ENCODE results near the gene CNTN4.

DNA sequence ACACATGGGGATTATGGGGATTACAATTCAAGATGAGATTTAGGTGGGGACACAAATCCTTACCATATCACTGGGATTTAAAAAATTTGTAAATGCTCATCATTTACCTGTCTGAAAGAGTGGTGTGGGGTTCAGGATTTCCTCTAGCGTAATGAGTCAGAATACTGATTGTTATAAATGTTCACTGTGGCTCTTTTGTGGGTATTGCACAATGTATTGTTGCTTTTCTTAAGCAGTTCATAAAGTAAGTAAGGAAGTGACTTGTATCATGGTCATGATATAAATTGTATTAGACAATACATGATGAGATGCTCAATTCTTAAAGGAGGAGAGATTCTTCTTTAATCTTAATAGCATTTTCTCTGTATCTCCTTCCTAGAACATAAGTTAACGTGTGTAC lies 262.1 kb downstream of the CNTN4 start:
- TF ChIP-seq BHLHE40 (IDR thresholded peaks at IDR 0.05; ENCODE audit: borderline replicate concordance) = no peak
- TF ChIP-seq FOXK2 (IDR thresholded peaks at IDR 0.05) = no peak
- no peak for TF ChIP-seq SUZ12 (IDR thresholded peaks at IDR 0.05)
- TF ChIP-seq SP1 (IDR thresholded peaks at IDR 0.05) = no peak
- TF ChIP-seq ELF4 (IDR thresholded peaks at IDR 0.05) = no peak
- TF ChIP-seq TARDBP (IDR thresholded peaks at IDR 0.05) = no peak
- TF ChIP-seq, protein P1, sequence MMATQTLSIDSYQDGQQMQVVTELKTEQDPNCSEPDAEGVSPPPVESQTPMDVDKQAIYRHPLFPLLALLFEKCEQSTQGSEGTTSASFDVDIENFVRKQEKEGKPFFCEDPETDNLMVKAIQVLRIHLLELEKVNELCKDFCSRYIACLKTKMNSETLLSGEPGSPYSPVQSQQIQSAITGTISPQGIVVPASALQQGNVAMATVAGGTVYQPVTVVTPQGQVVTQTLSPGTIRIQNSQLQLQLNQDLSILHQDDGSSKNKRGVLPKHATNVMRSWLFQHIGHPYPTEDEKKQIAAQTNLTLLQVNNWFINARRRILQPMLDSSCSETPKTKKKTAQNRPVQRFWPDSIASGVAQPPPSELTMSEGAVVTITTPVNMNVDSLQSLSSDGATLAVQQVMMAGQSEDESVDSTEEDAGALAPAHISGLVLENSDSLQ (IDR thresholded peaks at IDR 0.05) = no peak
- no peak for TF ChIP-seq ARNT (IDR thresholded peaks at IDR 0.05)
- no peak for TF ChIP-seq FOXA1 (IDR thresholded peaks at IDR 0.05)
- no peak for TF ChIP-seq FOXM1 (IDR thresholded peaks at IDR 0.05; ENCODE audit: borderline replicate concordance)
- TF ChIP-seq HDGF (IDR thresholded peaks at IDR 0.05; ENCODE audit: borderline replicate concordance) = no peak
- TF ChIP-seq ZNF384 (IDR thresholded peaks at IDR 0.05) = no peak
- TF ChIP-seq CTBP1 (IDR thresholded peaks at IDR 0.05; ENCODE audit: borderline replicate concordance) = no peak
- TF ChIP-seq L3MBTL2 (conservative IDR thresholded peaks at IDR 0.05) = no peak

Measured in HEK293T (cell line).